Fibroblast of villous mesenchyme (primary cell): Measurements from ENCODE around the gene DPEP1. TPM values are rescaled to one million over a fixed set of nuclear protein-coding genes. Genes with fewer than 3 reads are reported as not detected.
A peak's percentile ranks its signal among the peaks of the same experiment; 100 is the strongest.

Experiments
- DNase-seq: peaks from one replicate; pipeline ENCODE4 v3.0.0-alpha.2; 2010; ENCODE audit warnings: low read depth
- H3K4me3 ChIP-seq: 2 replicates; pipeline ENCODE4 v1.5.1; 2011; ENCODE audit warnings: low read depth, mild to moderate bottlenecking, low read length
- CTCF ChIP-seq: IDR thresholded peaks from 2 replicates; pipeline ENCODE4 v1.5.1; 2012; ENCODE audit warnings: low read depth, mild to moderate bottlenecking, low read length; ENCODE audit not compliant: insufficient read depth
- total RNA-seq: library from RNA; depleted of rRNA; stranded (reverse); fragments of >200 nt; gene quantifications from 2 replicates; pipeline ENCODE4 v1.2.3, GENCODE V29; 2012

Gene DPEP1
- total RNA-seq, 1 donor, result not detected

GRCh38 chr16:89613954-89614459 is 565 bp downstream of the DPEP1 start:
- TF ChIP-seq CTCF, result no peak
- no peak for DNase-seq
- no peak overlapping the region for H3K4me3 ChIP-seq

- DNase-seq, result no peak
- H3K4me3 ChIP-seq, result no peak overlapping the region
- no peak for TF ChIP-seq CTCF
Observed at GRCh38 chr16:89615176-89615575, 1.7 kb downstream of the DPEP1 start.

GRCh38 chr16:89615596-89616090 is 2.2 kb downstream of the DPEP1 start:
- no peak for DNase-seq
- no peak overlapping the region for H3K4me3 ChIP-seq
- TF ChIP-seq CTCF, result peak; percentile 66

GRCh38 chr16:89616623-89617022 is 3.2 kb downstream of the DPEP1 start:
- no peak for DNase-seq
- H3K4me3 ChIP-seq, result no peak overlapping the region
- TF ChIP-seq CTCF, result no peak

- no peak overlapping the region for H3K4me3 ChIP-seq
- DNase-seq, result no peak
- no peak for TF ChIP-seq CTCF
Observed at GRCh38 chr16:89617036-89617435, 3.6 kb downstream of the DPEP1 start.

GRCh38 chr16:89618109-89618998 is 4.9 kb downstream of the DPEP1 start:
- peak; percentile 73 for DNase-seq
- no peak for TF ChIP-seq CTCF
- no peak overlapping the region for H3K4me3 ChIP-seq
